HG03354 (cell line): Measurements from ENCODE around the gene ANKRD39.

Experiments
- ATAC-seq: cut with Tn5 transposase; IDR thresholded peaks from one replicate; pipeline ENCODE4 v1.9.1; 2021; ENCODE audit warnings: mild to moderate bottlenecking; ENCODE audit not compliant: unreplicated experiment, poor library complexity, severe bottlenecking

ANKRD39 gene

GRCh38 chr2:96799623-96799935, 58.2 kb downstream of the ANKRD39 start:
- ATAC-seq: no peak

- ATAC-seq: no peak
Observed at GRCh38 chr2:96798733-96799622, 58.8 kb downstream of the ANKRD39 start.
